Endothelial cell of umbilical vein (primary cell): ENCODE data around the gene NUDCD3. TPM values are rescaled to one million over a fixed set of nuclear protein-coding genes. Genes with fewer than 3 reads are reported as not detected.

ENCODE experiments used
- BruUV-seq: library from RNA; stranded (reverse); fragments of 400-500 nt; replicated peaks from 2 replicates; lab custom pipeline; 2021; lab: Mats Ljungman, UMichigan
- CTCF ChIA-PET: fragments of 300-600, 350-600 bp; sonication (Branson Sonifier 250); formaldehyde crosslinking; loops from one replicate; lab custom pipeline; 2021; ENCODE audit warnings: antibody characterized with exemption, inconsistent platforms; lab: Charles Lee
- POLR2A ChIA-PET: fragments of 300-600, 350-600 bp; sonication (Branson Sonifier 250); formaldehyde crosslinking; loops from one replicate; lab custom pipeline; 2021; ENCODE audit warnings: antibody characterized with exemption, inconsistent platforms; lab: Charles Lee
- DNase-seq: peaks from one replicate; pipeline ENCODE4 v3.0.0-alpha.2; 2011; ENCODE audit warnings: low read depth, low spot score
- FAIRE-seq: peaks from 2 replicates; lab custom pipeline; 2011; peaks lifted over from hg19 to GRCh38; lab: Jason Lieb, UNC
- H2AFZ ChIP-seq: 2 replicates; pipeline ENCODE4 v1.6.0; 2012; ENCODE audit warnings: low read depth, low read length, control low read depth, inconsistent platforms
- H3K27ac ChIP-seq: 2 replicates; pipeline ENCODE4 v1.5.1; 2011; ENCODE audit warnings: low read depth, mild to moderate bottlenecking, control low read depth, low read length, moderate library complexity; ENCODE audit not compliant: insufficient read depth
- H3K27me3 ChIP-seq, 2 experiments: 2 replicates each; pipeline versions ENCODE4 v1.6.0 to v1.6.1; 2011; ENCODE audit warnings: low read length in 2 of 2, mixed read lengths in 1 of 2; ENCODE audit not compliant: control insufficient read depth in 2 of 2, insufficient read depth in 2 of 2
- H3K36me3 ChIP-seq, 2 experiments: 2 replicates in 1 of 2; 3 replicates in 1 of 2; pipeline ENCODE4 v1.5.1; 2011; ENCODE audit warnings: low read length in 2 of 2, mild to moderate bottlenecking in 1 of 2, moderate library complexity in 1 of 2; ENCODE audit not compliant: control insufficient read depth in 2 of 2, insufficient read depth in 2 of 2; ENCODE audit errors: extremely low read depth in 1 of 2
- H3K4me1 ChIP-seq: 3 replicates; pipeline ENCODE4 v1.5.1; 2011; ENCODE audit warnings: mild to moderate bottlenecking, low read length; ENCODE audit not compliant: control insufficient read depth, insufficient read depth; ENCODE audit errors: extremely low read depth
- H3K4me2 ChIP-seq: 2 replicates; pipeline ENCODE4 v1.6.1; 2011; ENCODE audit warnings: low read length, control low read depth, mixed read lengths; ENCODE audit not compliant: insufficient read depth
- H3K4me3 ChIP-seq, 3 experiments: fragments of 200-600 bp in 1 of 3; sonication (generic), shearing (Covaris generic) in 1 of 3; replicated peaks in 1 of 3; 2 replicates each; pipeline ENCODE4 v1.5.1; 2011 to 2016; ENCODE audit warnings: control low read depth in 3 of 3, low read length in 3 of 3, mild to moderate bottlenecking in 2 of 3, inconsistent platforms in 1 of 3, low read depth in 1 of 3, moderate library complexity in 1 of 3; ENCODE audit not compliant: insufficient read depth in 1 of 3
- H3K79me2 ChIP-seq: 2 replicates; pipeline ENCODE4 v1.6.0; 2012; ENCODE audit warnings: low read length, inconsistent platforms; ENCODE audit not compliant: control insufficient read depth, insufficient read depth
- H3K9ac ChIP-seq: replicated peaks from 2 replicates; pipeline ENCODE3; 2011; ENCODE audit warnings: low read length, control low read depth; ENCODE audit not compliant: insufficient read depth; ENCODE audit errors: extremely low read depth
- H3K9me1 ChIP-seq: replicated peaks from 3 replicates; pipeline ENCODE4 v1.6.0; 2011; ENCODE audit warnings: mild to moderate bottlenecking, low read length; ENCODE audit not compliant: control insufficient read depth, insufficient read depth; ENCODE audit errors: extremely low read depth
- H3K9me3 ChIP-seq: replicated peaks from 2 replicates; pipeline ENCODE4 v1.5.1; 2012; ENCODE audit warnings: low read length, inconsistent platforms; ENCODE audit not compliant: control insufficient read depth, insufficient read depth
- H4K20me1 ChIP-seq: replicated peaks from 2 replicates; pipeline ENCODE3; 2011; ENCODE audit warnings: mild to moderate bottlenecking, low read length; ENCODE audit not compliant: control insufficient read depth, insufficient read depth; ENCODE audit errors: extremely low read depth
- EZH2 ChIP-seq: IDR thresholded peaks from 2 replicates; pipeline ENCODE4 v1.6.1; 2012; ENCODE audit warnings: borderline replicate concordance, low read depth, mild to moderate bottlenecking, moderate library complexity, low read length, inconsistent platforms; ENCODE audit not compliant: severe bottlenecking
- FOS ChIP-seq: IDR thresholded peaks from 2 replicates; pipeline ENCODE4 v1.6.1; 2011; ENCODE audit warnings: mild to moderate bottlenecking, low read length, moderate library complexity, borderline replicate concordance; ENCODE audit not compliant: insufficient read depth
- GATA2 ChIP-seq: IDR thresholded peaks from 2 replicates; pipeline ENCODE4 v1.7.0; 2011; ENCODE audit warnings: low read depth, mild to moderate bottlenecking, moderate library complexity, mixed read lengths, low read length; ENCODE audit not compliant: insufficient read length, insufficient read depth
- JUN ChIP-seq: IDR thresholded peaks from 2 replicates; pipeline ENCODE4 v1.6.1; 2011; ENCODE audit warnings: borderline replicate concordance, low read depth; ENCODE audit not compliant: insufficient read length, insufficient read depth
- MYC ChIP-seq: IDR thresholded peaks from one replicate; pipeline ENCODE4 v1.6.1; 2011; ENCODE audit warnings: mild to moderate bottlenecking, low read depth, low read length
- POLR2A ChIP-seq: IDR thresholded peaks from 2 replicates; pipeline ENCODE4 v1.6.1; 2012; ENCODE audit warnings: low read depth, mild to moderate bottlenecking, control low read depth, low read length
- POLR2AphosphoS5 ChIP-seq: IDR thresholded peaks from 2 replicates; pipeline ENCODE4 v1.6.1; 2012; ENCODE audit warnings: low read depth, mild to moderate bottlenecking, control low read depth, low read length, moderate library complexity; ENCODE audit not compliant: insufficient read depth
- dilution Hi-C: fragments of 300-500 bp; cut with MboI; formaldehyde crosslinking; loops from one replicate; pipeline ENCODE4 v1.15.0; 2019; ENCODE audit warnings: low sequenced_read_pairs; ENCODE audit not compliant: extremely low pct_ligation_motif_present
- intact Hi-C: fragments of 100-400 bp; cut with micrococcal nuclease; formaldehyde crosslinking; loops from one replicate; pipeline ENCODE4 v1.10.0; 2022
- polyA plus RNA-seq, 4 experiments: library from polyadenylated mRNA; depleted of rRNA in 3 of 4; stranded (reverse) in 3 of 4; unstranded in 1 of 4; fragments of >200 nt; gene quantifications; 2 replicates each; pipeline versions ENCODE4 v1.2.1 to v1.2.3, GENCODE V29; 2011 to 2012; ENCODE audit warnings: missing spikeins in 1 of 4
- total RNA-seq: library from RNA; stranded (reverse); gene quantifications from 2 replicates; pipeline ENCODE4 v1.2.3, GENCODE V29; 2021
- TF ChIP-seq, protein P1 (sequence below), 2 donors: IDR thresholded peaks; 1 replicate in 1 of 2; 2 replicates in 1 of 2; pipeline ENCODE4 v1.5.1; 2011; ENCODE audit warnings: low read length in 2 of 2, mild to moderate bottlenecking in 2 of 2, moderate library complexity in 2 of 2, control low read depth in 1 of 2, inconsistent platforms in 1 of 2, low read depth in 1 of 2; ENCODE audit not compliant: insufficient read depth in 1 of 2; ENCODE audit errors: extremely low read depth in 1 of 2
- TF ChIP-seq, protein P2 (sequence below): IDR thresholded peaks from 2 replicates; pipeline ENCODE4 v1.6.1; 2011; ENCODE audit not compliant: insufficient read depth, insufficient read length

NUDCD3 gene
- total and polyA plus RNA-seq, 2 donors (not counting 3 experiments of a cell fraction or from before 2014, with no cell fraction given), result 50.6 to 137 TPM

DNA sequence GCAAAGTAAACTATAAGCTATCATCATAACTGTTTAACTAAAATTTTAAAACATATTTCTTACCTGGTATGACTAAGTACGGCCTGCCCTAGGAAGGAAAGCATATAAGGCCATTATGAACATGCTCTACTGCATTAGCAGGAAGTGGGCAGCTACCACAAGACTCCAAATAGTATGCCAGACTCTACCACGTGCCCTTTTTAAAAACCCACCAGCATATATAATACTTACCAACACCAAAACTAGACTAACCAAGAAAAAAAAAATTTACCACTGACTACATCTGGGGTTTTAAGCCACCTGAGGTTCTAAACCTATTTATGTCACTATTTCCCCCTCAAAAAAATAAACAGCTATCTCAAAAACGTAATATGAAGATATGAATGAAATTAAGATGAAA is 30.1 kb downstream of the NUDCD3 start:
- peaks cover 30% of the 10 kb centered on the region for H3K4me1 ChIP-seq
- no peak overlapping the region for H3K4me3 ChIP-seq
- H2AFZ ChIP-seq, result no peak overlapping the region
- H3K27me3 ChIP-seq, result no peaks in the 10 kb centered on the region
- no peaks in the 10 kb centered on the region for H3K9me1 ChIP-seq
- TF ChIP-seq POLR2A (no peak), FOS (no peak), MYC (no peak), POLR2AphosphoS5 (no peak), JUN (no peak), EZH2 (no peak), GATA2 (no peak)
- TF ChIP-seq, protein P1, sequence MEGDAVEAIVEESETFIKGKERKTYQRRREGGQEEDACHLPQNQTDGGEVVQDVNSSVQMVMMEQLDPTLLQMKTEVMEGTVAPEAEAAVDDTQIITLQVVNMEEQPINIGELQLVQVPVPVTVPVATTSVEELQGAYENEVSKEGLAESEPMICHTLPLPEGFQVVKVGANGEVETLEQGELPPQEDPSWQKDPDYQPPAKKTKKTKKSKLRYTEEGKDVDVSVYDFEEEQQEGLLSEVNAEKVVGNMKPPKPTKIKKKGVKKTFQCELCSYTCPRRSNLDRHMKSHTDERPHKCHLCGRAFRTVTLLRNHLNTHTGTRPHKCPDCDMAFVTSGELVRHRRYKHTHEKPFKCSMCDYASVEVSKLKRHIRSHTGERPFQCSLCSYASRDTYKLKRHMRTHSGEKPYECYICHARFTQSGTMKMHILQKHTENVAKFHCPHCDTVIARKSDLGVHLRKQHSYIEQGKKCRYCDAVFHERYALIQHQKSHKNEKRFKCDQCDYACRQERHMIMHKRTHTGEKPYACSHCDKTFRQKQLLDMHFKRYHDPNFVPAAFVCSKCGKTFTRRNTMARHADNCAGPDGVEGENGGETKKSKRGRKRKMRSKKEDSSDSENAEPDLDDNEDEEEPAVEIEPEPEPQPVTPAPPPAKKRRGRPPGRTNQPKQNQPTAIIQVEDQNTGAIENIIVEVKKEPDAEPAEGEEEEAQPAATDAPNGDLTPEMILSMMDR (IDR thresholded peaks at IDR 0.05; ENCODE audit: extremely low read depth in 1 of 2, insufficient read depth in 1 of 2, low read depth in 1 of 2, low read length in 2 of 2), result no peak
- TF ChIP-seq, protein P2, sequence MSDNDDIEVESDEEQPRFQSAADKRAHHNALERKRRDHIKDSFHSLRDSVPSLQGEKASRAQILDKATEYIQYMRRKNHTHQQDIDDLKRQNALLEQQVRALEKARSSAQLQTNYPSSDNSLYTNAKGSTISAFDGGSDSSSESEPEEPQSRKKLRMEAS, result no peak
- H4K20me1 ChIP-seq, result no peaks in the 10 kb centered on the region
- no peak for DNase-seq
- no peak overlapping the region for H3K27ac ChIP-seq
- intact Hi-C loops, result no loop called here
- no peak for FAIRE-seq
- H3K36me3 ChIP-seq, result peaks cover 0 to 1% of the 10 kb centered on the region in 2 experiments
- CTCF ChIA-PET, result interaction anchor here (1.2 to 3.8 kb wide), 3 partner anchors 10 to 112 kb away, joined by 3 to 17 read pairs (median 5); no protein-coding TSS in a partner anchor
- dilution Hi-C loops, result no loop called here
- H3K79me2 ChIP-seq, result peaks cover 77% of the 10 kb centered on the region
- no peaks in the 10 kb centered on the region for H3K9me3 ChIP-seq
- POLR2A ChIA-PET, result no interaction called here
- BruUV-seq, result no TSS peak
- no peak overlapping the region for H3K4me2 ChIP-seq
- no peak overlapping the region for H3K9ac ChIP-seq
